Embryonic facial prominence (tissue), 1 donor: ENCODE data around the gene INSL3.
"Not testable (repeated sequence)": the region's sequence is repeated elsewhere in the genome, so short reads cannot be mapped to it uniquely, and the experiment has no call there.

Experiments
- DNase-seq: peaks from one replicate; pipeline ENCODE4 v3.0.0-alpha.2; 2016; ENCODE audit errors: extremely low spot score

The INSL3 gene

GRCh38 chr19:17817668-17818363 lies 3.5 kb downstream of the INSL3 start:
- no peak for DNase-seq

GRCh38 chr19:17812099-17812498 lies 9.2 kb downstream of the INSL3 start:
- DNase-seq = no peak

GRCh38 chr19:17811681-17812080 lies 9.6 kb downstream of the INSL3 start:
- no peak for DNase-seq

DNA sequence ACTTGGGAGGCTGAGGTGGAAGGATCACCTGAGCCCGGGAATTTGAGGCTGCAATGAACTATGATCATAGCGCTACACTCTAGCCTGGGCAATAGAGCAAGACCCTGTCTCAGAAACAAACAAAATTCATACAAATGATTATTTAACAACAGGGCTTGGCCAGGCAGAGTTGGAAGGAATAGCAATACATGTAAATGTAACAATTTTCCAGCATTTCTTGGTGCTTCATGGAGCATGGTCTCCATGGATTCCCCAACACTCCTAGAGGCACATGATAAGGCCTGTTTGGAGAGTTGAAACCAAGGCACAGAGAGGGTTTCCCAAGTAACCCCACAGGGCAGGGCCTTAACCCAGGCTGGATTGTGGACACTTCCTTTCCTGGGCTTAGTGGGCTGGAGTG lies 10.2 kb downstream of the INSL3 start:
- no peak for DNase-seq

DNA sequence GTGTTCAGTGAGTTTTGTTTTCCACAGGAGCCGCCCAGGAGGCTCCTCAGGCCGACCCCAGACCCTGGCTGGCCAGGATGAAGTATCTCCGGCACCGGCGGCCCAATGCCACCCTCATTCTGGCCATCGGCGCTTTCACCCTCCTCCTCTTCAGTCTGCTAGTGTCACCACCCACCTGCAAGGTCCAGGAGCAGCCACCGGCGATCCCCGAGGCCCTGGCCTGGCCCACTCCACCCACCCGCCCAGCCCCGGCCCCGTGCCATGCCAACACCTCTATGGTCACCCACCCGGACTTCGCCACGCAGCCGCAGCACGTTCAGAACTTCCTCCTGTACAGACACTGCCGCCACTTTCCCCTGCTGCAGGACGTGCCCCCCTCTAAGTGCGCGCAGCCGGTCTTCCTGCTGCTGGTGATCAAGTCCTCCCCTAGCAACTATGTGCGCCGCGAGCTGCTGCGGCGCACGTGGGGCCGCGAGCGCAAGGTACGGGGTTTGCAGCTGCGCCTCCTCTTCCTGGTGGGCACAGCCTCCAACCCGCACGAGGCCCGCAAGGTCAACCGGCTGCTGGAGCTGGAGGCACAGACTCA lies 13.5 kb downstream of the INSL3 start:
- DNase-seq = no peak

GRCh38 chr19:17806945-17807344 lies 14.4 kb downstream of the INSL3 start:
- DNase-seq = no peak

DNA sequence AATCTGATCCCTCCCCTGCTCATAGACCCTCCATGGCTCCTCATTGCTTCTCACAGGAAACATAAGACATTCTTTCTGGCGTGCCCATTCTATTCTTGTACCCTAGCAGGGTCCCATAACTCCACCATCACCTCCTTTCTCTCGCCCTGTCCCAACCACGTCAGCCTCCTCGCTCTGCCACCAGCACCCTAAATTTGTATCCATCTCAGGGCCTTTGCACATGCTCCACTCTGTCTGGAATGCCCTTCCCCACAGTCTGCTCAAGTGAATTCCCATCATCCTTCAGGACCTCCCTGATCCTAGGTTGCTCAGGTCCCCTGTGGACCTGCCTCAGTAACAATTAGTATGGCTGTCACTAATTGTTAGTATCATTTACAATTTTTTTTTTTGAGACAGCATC lies 15.9 kb downstream of the INSL3 start:
- DNase-seq = no peak

DNA sequence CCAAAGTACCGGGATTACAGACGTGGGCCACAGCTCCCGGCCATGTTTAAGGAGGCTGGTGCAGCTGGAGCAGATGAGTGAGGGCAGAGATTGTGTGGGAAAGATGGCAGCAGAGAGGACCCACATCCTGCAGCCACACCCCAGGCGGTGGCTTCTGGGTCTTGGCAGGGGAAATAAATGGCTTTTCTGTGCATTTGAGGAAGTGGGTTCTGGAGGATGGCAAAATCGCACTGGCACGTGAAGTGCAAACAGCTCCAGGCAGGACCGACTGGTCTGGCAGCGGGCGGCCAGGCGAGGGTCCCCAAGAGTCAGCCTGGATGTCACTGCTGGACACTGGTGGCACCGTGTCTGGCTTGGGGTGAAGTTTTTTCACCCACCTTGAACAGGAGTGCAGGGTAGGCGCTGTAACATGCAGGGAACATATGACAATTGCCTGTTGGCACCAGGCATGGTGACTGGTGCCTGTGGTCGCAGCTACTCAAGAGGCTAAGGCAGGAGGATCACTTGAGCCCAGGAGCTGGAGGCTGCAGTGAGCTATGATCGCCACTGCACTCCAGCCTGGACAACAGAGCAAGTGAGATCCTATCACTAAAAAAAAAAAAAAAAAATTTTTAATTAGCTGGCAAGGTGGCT lies 17.9 kb downstream of the INSL3 start:
- DNase-seq = no peak

DNA sequence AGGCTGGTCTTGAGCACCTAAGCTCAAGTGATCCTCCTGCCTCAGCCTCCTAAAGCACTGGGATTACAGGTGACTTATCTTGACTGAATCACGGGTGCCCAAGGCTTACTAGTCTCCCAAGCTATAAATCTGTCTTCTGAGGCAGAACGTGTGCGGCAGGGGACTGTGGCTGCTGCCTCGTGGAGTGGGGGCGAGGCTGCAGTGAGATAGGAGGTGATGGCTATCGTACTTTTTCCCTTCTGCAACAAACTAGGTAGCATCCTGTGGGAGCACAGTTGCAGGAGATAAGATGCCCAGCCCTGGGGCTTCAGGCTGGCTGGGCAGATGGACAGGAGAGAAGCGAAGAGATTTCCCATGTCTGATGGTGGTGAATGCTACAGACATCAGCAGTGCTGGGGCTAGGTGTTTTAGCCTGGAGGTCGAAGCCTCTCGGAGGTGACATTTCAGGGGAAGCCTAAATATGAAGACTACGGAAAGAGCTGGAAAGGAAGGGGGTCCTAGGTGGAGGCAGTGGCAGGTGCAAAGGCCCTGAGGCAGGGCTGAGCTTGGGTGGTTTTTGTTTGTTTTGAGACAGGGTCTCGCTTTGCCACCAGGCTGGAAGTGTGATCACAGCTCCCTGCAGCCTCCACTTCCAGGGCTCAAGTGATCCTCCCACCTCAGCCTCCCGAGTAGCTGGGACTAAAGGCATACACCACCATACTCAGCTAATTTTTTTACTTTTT lies 19.0 kb downstream of the INSL3 start:
- no peak for DNase-seq

GRCh38 chr19:17798599-17798998 lies 22.7 kb downstream of the INSL3 start:
- DNase-seq = not testable (repeated sequence)

GRCh38 chr19:17797424-17798201 lies 23.7 kb downstream of the INSL3 start:
- no peak for DNase-seq

DNA sequence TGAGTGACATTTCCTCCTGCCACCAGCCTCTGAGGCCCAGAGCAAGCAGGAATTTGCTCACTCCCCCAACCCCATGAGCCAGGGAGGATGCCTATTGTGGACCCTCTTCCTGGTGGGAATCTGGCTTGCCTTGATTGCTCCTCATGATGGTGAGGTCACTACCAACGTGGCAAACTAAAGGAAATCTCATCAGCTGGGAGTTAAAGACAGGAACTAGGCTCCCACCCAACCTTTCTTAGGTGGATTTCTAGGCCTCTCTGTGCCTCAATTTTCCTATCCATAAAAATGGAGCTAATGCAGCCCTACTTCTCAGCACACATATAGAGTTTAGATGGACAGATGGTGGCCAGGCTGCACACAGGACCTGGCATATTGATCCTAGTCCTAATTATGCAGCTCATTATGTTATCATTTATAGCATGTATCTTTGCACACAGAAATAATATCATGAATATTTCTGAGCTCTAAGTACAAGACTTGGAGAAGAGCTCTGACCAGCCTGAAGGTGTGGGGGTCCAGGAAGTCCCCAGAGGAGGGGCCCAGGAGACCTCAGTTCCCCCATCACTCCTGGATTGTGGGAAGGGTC lies 24.4 kb downstream of the INSL3 start:
- no peak for DNase-seq

DNA sequence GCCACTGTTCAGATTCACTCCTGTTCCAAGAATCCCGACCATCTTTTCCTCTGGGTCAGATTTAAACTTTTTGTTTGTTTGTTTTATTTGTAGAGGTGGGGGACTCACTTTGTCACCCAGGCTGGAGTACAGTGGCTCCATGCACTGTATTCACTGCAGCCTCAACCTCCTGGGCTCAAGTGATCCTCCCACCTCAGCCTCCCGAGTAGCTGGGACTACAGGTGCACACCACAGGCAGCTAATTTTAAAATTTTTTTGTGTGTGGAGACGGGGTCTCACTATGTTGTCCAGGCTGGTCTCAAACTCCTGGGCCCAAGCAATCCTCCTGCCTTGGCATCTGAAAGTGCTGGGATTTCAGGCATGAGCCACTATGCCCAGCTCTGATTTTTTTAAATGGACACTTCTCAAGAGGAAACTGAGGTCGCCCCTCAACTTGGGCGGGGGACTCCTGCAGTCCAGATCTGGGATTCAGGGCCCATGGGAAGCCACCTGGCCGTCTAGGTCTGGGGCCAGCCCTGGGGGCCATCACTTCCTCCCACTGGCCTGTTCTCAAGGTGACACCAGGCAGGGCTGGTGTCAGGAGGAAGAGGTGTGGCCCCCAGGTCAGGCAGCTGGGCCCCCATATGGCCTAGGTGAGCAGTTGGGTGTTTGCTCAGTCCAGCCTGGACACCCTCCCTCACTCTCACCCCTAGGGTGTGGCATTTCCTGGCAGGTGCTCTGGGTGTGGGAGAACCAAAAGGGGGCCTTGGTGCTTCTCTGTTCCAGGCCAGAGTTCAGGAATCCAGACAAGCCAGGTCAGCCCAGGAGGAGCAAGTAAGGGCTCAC lies 25.1 kb downstream of the INSL3 start:
- no peak for DNase-seq

- DNase-seq = no peak
Observed at GRCh38 chr19:17795495-17795856, 25.8 kb downstream of the INSL3 start.

- no peak for DNase-seq
Observed at GRCh38 chr19:17794731-17795494, 26.4 kb downstream of the INSL3 start, which contains the start of gene B3GNT3. TSS of gene B3GNT3 (plus strand) at chr19:17795138. CDS start at chr19:17807808, 12,670 bp downstream.

GRCh38 chr19:17794412-17794730 lies 26.9 kb downstream of the INSL3 start:
- DNase-seq = no peak

GRCh38 chr19:17790059-17790780 lies 31.1 kb downstream of the INSL3 start:
- no peak for DNase-seq

- no peak for DNase-seq
Observed at GRCh38 chr19:17788632-17789031, 32.7 kb downstream of the INSL3 start.

DNA sequence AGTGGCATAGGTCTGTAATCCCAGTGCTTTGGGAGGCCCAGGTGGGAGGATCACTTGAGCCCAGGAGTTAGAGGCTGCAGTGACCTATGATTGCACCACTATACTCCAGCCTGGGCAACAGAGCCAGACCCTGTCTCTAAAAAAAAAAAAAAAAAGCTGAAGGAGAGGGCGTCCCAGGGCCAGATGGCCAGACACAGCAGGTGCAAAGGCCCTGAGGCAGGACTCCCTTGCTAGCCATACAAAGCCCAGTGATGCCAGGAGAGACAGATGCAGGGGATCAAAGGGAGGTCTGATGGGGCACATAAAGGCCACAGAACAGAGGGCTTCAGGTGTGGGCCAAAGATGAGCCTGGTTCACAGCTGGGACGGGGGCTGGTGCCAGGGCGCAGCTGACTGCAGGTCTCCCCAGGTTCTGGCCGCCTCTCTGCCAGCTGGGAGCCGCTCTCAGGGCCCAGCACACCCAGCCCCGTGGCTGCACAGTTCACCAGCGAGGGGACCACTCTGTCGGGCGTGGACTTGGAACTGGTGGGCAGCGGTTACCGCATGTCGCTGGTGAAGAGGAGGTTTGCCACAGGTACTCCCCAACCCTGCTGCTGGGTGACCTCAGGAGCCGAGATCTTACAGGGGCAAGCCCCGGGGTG lies 33.9 kb downstream of the INSL3 start:
- no peak for DNase-seq
